NCI-H345 (cell line): ENCODE measurements around the gene GPD1L.
"Not testable (repeated sequence)": the region's sequence is repeated elsewhere in the genome, so short reads cannot be mapped to it uniquely, and the experiment has no call there.

ENCODE experiments used
- DNase-seq: peaks from one replicate; lab custom pipeline; 2025; lab: John Stamatoyannopoulos, UW

The GPD1L gene

DNA sequence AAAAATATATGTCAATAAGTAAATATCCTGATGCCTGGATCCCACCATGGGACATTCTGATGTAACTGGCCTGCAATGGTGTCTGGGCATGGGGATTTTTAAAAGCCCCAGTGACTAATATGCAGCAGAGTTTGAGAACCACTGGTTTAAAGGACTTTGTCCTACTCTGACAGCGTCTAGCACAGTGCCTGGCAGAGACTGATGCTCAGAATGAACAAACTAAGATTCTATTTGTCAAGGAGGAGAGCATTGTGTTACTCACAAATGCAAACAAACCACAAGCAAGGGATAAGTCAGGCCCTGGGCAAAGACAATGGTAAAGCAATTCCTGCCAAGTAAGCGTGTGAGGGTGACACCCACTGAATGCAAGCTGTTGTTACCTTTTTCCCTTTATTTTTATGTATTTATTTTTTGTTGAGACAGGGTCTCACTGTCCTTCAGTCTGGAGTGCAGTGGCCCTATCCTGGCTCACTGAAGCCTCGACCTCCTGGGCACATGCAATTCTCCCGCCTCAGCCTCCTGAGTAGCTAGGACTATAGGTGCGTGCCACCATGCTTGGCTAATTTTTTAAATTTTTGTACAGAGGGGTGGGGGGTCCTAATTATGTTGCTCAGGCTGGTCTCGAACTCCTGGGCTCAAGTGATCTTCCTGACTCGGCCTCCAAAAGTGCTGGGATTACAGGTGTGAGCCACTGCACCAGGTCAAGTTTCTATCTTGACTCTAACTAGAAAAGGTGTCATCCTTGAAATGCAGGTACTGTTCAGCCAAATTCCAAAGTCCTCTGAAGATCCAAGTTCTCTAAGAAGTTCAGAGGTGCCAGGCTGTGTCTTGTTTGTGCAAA is 909 bp upstream of the GPD1L start:
- no peak for DNase-seq

DNA sequence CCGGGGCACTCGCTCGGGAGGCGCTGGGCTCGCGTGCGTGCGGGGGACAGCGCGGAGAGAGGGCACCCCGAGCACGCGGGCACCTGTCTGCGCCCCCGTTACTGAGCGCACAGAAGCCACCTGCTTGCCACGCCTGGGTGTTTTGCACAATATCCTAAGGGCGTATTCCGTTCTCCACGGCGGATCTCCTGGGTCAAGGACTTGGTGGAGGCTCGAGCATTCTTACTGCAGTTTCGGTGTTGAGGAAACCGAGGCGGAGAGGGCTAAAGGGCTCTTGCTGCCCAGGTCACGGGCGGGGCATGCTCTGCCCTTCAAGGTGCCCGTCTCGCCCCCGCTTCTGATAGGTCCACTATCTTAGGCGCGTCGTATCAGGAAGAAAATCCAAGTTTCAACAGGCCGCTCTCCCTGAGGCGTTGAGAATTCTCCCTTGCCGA is 526 bp downstream of the GPD1L start:
- DNase-seq, result no peak

DNA sequence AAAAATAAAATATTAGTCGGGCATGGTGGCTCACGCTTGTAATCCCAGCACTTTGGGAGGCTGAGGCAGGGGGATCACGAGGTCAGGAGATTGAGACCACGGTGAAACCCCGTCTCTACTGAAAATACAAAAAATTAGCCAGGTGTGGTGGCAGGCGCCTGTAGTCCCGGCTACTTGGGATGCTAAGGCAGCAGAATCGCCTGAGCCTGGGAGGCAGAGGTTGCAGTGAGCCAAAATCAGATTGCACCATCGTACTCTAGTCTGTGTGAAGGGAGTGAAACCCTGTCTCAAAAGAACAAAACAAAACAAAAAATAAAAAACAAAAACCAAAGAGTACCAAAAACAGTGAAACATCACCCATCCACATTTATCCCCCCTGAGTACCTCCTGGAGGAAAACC is 1.8 kb downstream of the GPD1L start:
- DNase-seq, result not testable (repeated sequence)

DNA sequence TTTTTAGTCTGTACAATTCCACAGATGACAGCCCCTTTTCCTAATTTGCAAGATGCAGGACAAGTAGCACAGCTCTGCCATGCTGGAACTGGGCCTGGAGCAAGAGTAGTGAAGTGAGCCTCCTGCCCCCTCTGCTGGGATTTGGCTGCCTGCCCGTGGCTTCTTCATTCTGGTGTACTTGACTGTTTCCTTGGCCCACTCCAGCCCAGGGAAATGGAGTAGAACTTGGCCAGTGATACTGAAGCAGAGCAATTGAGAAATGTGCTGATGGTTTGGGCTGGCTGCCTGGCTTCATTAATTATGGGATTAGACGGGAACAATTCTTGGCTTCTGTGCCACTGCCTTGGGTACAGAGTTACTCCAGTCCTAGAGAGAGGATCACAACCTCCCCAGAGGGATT is 2.8 kb downstream of the GPD1L start:
- DNase-seq, result peak; percentile 51

DNA sequence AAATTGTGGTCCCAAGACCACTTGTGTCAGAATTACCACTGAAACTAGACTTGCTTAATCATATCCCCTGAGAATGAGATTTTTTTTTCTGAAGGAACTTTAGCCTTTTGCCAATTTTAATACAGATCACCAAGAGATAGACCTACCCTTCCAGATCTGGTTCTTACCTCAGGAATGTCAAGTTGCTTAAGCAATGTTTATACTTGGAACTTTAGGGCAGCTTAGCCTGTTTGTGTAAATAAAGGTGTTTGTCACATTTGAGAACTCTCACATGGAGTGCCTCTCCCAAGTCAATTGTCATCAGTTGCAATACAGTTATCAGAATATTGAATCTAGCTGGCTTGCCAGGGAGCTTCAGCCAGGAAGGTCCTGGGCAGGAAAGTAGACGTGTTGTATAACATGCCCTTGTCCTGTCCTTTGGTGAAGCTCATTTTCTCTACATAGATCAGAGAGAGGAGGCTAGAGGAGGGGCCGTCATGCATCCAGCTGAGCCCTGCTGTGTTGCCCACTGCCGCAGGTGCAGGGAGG is 3.9 kb downstream of the GPD1L start:
- no peak for DNase-seq

DNA sequence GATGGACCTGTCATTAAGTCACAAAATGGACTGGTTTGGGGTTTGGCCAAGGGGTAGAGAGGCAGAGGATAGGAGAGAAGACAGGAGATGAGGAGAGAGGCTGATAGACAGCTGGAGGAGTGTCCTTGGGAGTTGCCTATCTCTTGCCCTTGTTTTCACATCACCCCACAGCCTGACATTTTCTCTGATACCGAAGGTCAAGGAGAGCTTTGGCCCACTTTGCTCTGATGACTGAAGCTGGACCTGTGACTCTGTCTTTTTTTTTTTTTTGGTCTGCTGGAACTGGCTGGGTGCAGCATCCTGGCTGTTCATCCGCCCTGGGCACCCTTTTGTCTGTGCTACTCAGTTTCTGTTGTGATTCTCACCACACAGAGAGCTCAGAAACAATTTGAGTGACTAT is 5.1 kb downstream of the GPD1L start:
- DNase-seq, result no peak

DNA sequence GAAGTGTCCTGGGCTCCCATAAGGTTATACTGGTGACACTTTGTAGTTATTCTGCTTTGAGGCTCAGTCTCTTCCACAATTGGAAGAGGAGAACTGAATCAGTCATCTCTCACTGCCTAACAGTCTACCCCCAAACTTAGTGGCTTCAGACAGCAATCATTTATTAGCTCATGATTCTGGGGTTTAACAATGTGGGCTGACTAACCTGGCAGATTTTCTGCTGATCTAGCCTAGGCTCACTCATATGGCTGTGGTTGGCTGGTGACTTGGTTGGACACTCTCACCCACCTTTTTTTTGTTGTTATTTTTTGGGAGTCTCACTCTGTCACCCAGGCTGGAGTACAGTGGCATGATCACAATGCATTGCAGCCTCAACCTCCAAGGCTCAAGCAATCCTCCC is 7.1 kb downstream of the GPD1L start:
- no peak for DNase-seq

DNA sequence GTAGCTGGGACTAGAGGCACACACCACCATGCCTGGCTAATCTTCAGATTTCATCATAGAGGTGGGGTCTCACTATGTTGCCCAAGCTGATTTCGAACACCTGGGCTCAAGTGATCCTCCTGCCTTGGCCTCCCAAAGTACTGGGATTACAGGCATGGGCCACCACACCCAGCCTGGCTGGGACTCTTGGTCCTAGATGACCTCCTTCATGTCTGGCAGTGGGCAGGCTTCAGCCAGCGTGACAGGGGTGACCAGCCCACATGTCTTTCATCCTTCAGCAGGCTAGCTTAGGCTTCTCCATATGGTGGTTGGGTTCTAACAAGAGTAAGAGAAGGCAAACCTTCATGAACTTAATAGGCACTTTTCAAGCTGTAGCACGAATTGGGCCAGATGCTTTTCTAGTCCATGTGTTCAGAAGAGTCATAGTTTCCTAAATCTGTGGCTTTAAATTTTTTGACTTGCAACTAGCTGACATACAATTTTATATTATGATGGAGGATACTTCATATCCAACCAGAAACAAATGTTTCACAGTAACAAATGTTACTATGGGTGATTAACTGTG is 7.6 kb downstream of the GPD1L start:
- no peak for DNase-seq

DNA sequence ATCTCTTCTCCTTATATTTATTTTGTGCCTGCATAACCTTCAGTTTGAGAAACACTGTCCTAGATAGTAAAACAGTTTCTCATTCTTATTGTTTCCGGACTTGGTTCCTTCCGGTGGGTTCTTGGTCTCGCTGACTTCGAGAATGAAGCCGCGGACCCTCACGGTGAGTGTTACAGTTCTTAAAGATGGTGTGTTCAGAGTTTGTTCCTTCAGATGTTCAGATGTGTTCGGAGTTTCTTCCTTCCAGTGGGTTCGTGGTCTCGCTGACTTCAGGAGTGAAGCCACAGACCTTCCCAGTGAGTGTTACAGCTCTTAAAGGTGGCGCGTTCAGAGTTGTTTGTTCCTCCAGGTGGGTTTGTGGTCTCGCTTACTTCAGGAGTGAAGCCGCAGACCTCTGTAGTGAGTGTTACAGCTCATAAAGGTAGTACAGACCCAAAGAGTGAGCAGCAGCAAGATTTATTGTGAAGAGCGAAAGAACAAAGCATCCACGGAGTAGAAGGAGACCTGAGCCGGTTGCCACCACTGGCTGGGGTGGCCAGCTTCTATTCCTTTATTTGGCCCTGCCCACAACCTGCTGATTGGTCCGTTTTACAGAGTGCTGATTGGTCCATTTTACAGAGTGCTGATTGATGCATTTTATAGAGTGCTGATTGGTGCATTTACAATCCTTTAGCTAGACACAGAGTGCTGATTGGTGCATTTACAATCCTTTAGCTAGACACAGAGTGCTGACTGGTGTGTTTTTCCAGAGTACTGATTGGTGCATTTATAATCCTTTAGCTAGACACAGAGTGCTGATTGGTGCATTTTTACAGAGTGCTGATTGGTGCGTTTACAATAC is 8.3 kb downstream of the GPD1L start:
- DNase-seq, result not testable (repeated sequence)

DNA sequence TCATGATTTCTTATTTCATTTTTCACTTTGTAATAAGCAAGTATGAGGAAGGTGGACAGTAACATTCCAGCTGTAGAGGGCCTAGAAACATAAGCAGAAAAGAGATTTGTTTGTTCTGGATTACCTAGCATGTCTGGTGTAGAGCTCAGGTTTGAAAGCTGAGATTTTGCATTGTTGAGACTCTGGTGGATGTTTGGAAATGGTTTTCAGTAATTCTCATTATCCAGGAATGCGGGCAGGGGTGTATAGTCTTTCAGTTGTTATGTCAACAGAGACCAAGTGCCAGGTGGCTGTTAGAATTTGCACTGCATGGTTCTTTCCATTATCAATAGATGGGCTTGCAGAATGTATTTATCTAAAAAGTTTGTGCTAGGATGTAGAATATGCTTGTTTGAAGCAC is 10.9 kb downstream of the GPD1L start:
- no peak for DNase-seq

DNA sequence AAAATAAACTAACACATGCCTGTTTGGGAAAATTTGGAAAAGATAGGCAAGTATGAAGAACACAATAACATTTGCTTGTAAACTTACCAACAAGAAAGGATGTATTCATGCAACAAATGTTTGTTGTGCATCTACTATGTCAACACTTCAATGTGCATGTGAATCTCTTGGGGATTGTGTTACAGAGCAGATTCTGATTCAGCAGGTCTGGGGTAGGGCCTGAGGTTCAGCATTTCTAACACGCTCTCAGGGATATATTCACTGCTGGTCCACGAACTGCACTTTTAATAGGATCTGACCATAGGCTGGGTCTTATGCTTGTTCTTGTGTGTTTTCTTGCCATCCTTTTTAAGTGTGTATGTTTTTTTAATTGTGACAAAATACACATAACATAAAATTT is 11.8 kb downstream of the GPD1L start:
- no peak for DNase-seq

DNA sequence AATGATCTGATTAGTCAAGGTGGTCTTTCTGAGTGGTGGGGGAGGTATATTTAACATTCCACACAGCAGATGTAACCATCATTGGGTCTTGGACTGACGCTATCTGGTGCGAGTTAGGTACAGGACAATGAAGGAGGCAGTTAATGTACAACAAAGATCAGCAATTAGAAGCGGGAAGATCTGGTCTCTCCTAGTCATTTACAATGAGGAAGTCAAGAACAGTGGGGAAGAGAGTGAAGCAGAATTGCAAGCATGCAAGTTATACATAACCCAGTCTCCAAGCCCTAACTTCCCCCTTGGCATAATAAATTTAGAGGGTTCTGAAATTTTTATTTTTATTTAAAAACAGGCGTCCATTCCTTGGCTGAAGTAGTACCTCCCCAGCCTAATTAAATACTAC is 14.1 kb downstream of the GPD1L start:
- no peak for DNase-seq

DNA sequence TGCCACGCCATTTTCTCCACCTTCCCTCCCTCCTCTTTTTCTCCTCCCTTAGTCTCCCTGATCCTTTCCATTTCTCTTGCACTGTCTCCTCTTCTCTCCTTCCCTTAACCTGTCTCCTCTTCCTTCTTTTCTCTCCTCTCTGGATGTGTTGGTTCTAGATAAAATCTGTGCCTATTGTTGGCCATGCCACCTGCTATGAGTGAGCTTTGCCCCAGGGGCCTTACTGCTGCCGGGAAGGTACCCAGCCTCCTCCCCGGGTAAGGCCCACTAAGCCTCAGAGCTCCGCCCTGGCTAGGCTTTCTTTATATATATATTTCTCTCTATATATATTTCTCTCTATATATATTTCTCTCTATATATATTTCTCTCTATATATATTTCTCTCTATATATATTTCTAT is 14.7 kb downstream of the GPD1L start:
- DNase-seq, result no peak

DNA sequence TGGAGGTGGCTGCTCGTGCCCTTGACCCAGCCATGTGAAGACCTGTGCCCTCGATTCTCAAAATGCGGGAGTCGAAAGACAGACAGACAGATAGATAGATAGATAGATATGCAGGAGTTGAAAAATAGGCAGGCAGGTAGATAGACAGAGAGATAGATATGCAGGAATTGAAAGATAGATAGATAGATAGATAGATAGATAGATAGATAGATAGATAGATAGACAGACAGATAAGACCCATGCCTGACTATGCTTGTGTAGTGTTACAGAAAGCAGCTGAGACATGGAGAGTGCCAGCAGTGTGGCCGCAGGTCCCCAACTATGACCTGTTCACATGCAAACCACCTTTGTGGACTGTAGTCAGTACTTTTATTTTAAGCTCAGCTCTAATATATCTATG is 17.2 kb downstream of the GPD1L start:
- DNase-seq, result no peak

DNA sequence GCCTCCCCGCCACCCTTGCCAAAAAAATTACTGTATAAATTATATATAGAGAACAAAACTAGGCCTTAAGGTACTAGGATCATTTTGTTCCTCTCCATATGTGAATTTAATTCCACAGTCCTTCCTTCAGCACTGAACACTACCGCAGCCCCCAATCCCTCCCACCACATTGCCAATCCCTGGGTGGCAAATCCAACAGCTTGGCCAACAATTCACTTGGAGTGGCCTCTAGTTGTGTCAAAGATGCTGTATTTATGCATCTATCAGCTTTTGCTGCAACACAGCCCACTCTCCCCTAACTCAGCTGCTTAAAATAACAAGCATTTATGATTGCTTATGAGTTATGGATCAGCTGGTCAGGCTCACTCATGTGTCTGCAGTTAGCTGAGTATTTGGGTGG is 18.6 kb downstream of the GPD1L start:
- no peak for DNase-seq

DNA sequence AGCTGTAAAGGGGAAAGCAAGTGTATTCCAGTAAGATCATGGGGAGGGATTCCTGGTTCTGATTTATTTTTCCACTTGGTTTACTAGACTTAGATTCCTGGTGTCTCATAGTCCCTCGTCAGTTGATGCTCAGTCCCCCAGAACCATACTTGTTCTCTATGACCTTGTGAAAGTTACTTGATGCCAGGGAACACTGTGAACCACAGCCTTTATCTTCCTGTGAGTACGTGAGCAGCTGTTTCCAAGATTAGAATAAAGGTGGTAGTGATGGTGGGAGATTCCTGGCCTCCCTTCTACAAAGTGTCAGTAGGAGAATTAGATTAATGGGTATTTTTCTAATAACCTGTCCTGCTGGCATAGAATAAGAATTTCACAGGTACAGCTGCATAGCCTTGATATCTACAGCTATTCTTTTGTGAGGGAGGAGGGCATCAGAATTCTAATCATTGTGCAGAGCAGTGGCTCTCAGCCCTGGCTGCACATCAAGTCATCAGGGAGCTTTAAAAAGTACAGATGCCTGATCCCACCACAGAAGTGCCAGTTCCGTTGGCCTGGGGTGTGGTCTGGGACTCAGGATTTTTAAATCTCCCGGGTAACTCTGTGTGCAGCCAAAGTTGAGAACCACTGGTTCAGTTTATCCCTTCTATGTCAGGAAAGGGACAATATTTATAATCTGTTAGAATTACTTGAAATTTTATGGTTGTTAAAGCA is 20.0 kb downstream of the GPD1L start:
- no peak for DNase-seq

DNA sequence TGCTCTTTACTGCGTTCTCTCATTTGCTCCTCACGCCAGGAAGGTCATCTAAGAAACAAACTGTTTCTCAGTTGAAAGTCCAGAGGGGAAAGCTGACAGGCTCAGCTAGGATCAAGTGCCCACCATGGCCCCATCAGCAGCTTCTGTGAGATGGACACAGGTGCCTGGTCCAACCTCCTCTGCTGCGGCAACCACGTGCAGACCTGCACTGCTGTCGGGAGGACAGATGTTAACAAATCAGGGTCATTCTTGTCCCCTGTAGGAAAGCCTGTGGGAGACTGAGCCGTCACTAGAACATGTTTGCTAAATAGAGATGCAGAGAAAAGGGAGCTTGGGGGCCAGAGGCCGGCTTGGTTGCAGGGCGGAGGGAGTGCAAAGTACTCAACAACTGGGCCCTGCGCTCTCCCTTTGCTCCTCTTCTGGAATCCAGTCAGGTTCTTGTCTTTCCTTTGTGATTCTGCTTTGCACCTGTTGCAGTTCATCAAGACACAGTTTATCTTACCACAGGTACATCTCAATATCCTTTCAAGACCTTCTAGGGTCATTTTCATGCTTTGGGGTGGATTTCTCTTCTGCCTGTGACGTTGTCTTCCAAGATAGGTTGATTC is 20.9 kb downstream of the GPD1L start:
- DNase-seq, result no peak

DNA sequence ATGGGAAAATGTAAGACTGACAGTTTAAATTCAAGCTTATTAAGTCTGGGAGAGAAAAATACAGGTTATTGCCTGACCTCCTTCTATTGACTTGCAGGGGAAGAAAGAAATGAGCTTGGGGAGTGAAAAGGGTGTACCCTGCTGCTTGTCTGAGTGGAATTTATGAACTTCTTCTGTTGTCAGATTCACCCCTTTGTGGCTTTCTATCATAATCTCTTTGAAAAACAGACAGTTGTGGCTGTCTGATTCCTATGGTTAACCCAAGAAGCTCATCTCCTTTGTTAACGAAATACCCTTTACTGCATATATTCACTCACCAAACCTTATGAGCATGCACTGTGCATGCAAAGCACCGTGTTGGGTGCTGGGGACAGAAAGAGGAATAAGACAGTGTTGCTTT is 22.5 kb downstream of the GPD1L start:
- no peak for DNase-seq

DNA sequence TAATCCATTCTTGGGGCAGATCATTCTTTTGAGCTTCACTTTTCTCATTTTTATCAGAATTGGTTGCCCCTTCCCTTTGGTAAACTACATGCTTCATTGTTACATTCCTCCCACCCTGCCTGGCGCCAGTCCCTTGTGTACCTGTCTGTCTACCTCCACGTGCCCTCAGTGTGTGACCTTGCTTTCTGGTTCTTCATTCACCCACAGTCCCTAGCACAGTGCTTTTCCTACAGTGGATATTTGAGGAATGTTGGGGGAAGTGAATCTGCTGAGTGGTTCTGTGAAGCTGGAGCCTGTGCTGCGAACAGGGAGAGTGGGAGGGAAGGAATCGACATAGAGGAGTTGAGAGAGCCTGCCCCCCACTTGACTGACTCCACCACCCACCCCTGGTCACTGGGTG is 23.4 kb downstream of the GPD1L start:
- DNase-seq, result no peak

DNA sequence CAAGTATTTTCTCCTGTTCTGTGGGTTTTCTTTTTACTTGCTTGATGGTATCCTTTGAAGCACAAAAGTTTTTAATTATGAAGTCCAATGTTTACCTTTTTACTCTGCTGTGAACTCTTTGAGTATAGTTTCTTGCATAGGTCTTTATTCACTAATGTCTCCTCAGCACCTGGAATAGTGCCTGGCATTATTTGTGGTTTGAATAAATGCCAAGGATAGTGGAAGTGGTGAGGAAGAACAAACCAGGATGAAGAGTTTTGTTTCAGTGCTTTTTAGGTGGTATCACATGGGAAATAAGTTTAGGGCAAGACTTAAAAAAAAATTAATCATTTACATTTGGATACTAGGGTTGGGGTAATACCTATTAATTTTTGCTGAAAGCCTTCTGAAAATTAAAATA is 25.7 kb downstream of the GPD1L start:
- DNase-seq, result no peak

DNA sequence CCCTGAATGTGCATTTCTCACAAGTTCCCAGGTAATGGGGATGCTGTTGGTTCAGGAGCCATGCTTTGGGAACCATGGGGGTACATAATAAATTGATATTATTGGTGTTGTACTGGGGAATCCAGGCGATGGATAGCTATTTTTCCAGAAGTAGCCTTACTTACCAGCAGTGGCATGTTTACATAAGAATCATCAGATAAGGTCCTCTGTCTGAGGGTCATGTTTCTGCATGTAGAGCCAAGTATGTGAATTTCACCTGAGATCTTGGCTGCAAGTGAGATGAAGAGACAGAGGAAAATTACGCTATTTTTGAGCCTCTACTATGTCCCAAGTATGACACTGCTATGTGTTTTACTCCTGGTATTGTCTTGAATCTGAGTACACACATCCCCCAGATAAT is 26.3 kb downstream of the GPD1L start:
- no peak for DNase-seq

DNA sequence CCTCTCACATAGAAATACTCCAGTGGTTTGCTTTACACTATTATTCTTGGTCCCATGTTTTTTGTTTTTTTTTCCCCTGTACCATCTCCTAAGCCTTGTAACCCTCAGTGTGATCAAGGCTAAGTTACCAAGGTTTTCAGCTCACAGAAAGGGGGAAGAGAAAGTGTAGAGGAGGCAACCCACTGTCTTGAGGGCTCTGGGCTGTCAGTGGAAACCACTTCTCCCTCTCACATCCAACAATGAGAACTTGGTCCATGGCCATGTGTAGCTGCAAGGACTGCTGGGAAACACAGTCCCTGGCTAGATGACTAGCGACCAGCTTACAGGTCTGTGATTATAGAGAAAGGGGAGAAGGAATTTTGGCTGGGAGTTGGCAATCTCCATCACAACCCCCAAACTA is 30.3 kb downstream of the GPD1L start:
- no peak for DNase-seq
